Panc1 (cell line): ENCODE results near the gene UNC50. TPM values are rescaled to one million over a fixed set of nuclear protein-coding genes. Genes with fewer than 3 reads are reported as not detected.

Experiments
- ATAC-seq: fragments of 200-7000 bp; cut with Tn5 transposase; 2 replicates; pipeline ENCODE4 v1.9.1; 2020; ENCODE audit warnings: mild to moderate bottlenecking, moderate library complexity
- BruUV-seq: library from RNA; stranded (reverse); fragments of 400-500 nt; replicated peaks from 2 replicates; lab custom pipeline; 2021; lab: Mats Ljungman, UMichigan
- CTCF ChIA-PET: fragments of 300-600 bp; sonication (Branson Sonifier 250); formaldehyde crosslinking; loops from one replicate; lab custom pipeline; 2022; ENCODE audit warnings: antibody characterized with exemption; lab: Charles Lee
- POLR2A ChIA-PET: fragments of 300-600 bp; sonication (Branson Sonifier 250); formaldehyde crosslinking; loops from one replicate; lab custom pipeline; 2022; ENCODE audit warnings: antibody characterized with exemption; lab: Charles Lee
- DNase-seq: peaks from one replicate; pipeline ENCODE4 v3.0.0-alpha.2; 2010; ENCODE audit warnings: low read depth, low spot score
- H3K27ac ChIP-seq: 2 replicates; pipeline ENCODE4 v1.5.1; 2011; ENCODE audit warnings: mild to moderate bottlenecking, low read length, inconsistent platforms
- H3K27me3 ChIP-seq: fragments of 200-500 bp; sonication (Bioruptor generic); 2 replicates; pipeline ENCODE4 v1.6.0; 2014; ENCODE audit warnings: low read length, inconsistent platforms; ENCODE audit not compliant: control insufficient read depth, insufficient read depth
- H3K36me3 ChIP-seq: fragments of 200-500 bp; sonication (Bioruptor generic); 2 replicates; pipeline ENCODE4 v1.5.1; 2014; ENCODE audit warnings: inconsistent platforms, mild to moderate bottlenecking, low read length, moderate library complexity; ENCODE audit not compliant: control insufficient read depth, insufficient read depth
- H3K4me1 ChIP-seq: 2 replicates; pipeline ENCODE4 v1.5.1; 2011; ENCODE audit warnings: inconsistent platforms, mild to moderate bottlenecking, low read length, moderate library complexity; ENCODE audit not compliant: control insufficient read depth, insufficient read depth
- H3K4me3 ChIP-seq, 2 experiments: 2 replicates each; pipeline ENCODE4 v1.5.1; 2011 to 2012; ENCODE audit warnings: low read depth in 2 of 2, low read length in 2 of 2, mild to moderate bottlenecking in 2 of 2, inconsistent platforms in 1 of 2, moderate library complexity in 1 of 2
- H3K9me3 ChIP-seq: fragments of 200-500 bp; sonication (Bioruptor generic); 2 replicates; pipeline ENCODE4 v1.5.1; 2014; ENCODE audit warnings: low read depth, mild to moderate bottlenecking, inconsistent platforms, low read length, moderate library complexity; ENCODE audit not compliant: control insufficient read depth, insufficient read depth
- CTCF ChIP-seq: fragments of 450-650 bp; IDR thresholded peaks from 2 replicates; pipeline ENCODE4 v1.5.1; 2017; ENCODE audit warnings: mild to moderate bottlenecking
- POLR2AphosphoS5 ChIP-seq: IDR thresholded peaks from 2 replicates; pipeline ENCODE4 v1.6.1; 2012; ENCODE audit warnings: mild to moderate bottlenecking, low read depth, low read length, moderate library complexity
- REST ChIP-seq, 2 experiments: IDR thresholded peaks; 2 replicates each; pipeline ENCODE4 v1.6.1; 2011 to 2012; ENCODE audit warnings: low read depth in 2 of 2, control low read depth in 1 of 2, low read length in 1 of 2, mild to moderate bottlenecking in 1 of 2, moderate library complexity in 1 of 2; ENCODE audit not compliant: insufficient read depth in 1 of 2
- SIN3A ChIP-seq: IDR thresholded peaks from 2 replicates; pipeline ENCODE4 v1.6.1; 2012; ENCODE audit warnings: low read depth, mild to moderate bottlenecking, low read length, moderate library complexity, borderline replicate concordance; ENCODE audit not compliant: insufficient read depth
- TCF7L2 ChIP-seq: IDR thresholded peaks from 2 replicates; pipeline ENCODE4 v1.6.1; 2011; ENCODE audit warnings: mild to moderate bottlenecking, low read depth, low read length, inconsistent platforms
- in situ Hi-C: cut with HindIII; loops from 2 replicates; pipeline ENCODE4 v1.10.0; 2016; ENCODE audit warnings: low sequenced_read_pairs, low pct_unique_long_range_greater_than_20kb
- intact Hi-C: fragments of 100-400 bp; cut with micrococcal nuclease; formaldehyde crosslinking; loops from one replicate; pipeline ENCODE4 v1.10.0; 2022; ENCODE audit not compliant: unreplicated experiment
- total RNA-seq: library from RNA; stranded (reverse); gene quantifications from one replicate; pipeline ENCODE4 v1.2.1, GENCODE V29; 2021; ENCODE audit not compliant: unreplicated experiment

Gene UNC50
- total RNA-seq, 1 experiment from 2014 or later, result 43.6 TPM

- TF ChIP-seq REST (IDR thresholded peaks at IDR 0.05; ENCODE audit: insufficient read depth in 1 of 2, low read depth in 2 of 2, low read length in 1 of 2) (no peak), TCF7L2 (no peak), POLR2AphosphoS5 (no peak), CTCF (no peak), SIN3A (no peak)
- POLR2A ChIA-PET, result no interaction called here
- no TSS peak for BruUV-seq
- DNase-seq (no peak), ATAC-seq (no peak)
- H3K36me3 ChIP-seq, result no peaks in the 10 kb centered on the region
- H3K4me3 ChIP-seq, result no peak overlapping the region
- CTCF ChIA-PET, result no interaction called here
- H3K9me3 ChIP-seq, result no peaks in the 10 kb centered on the region
- H3K27me3 ChIP-seq, result no peaks in the 10 kb centered on the region; the same call in 1 of the 2 replicates
- in situ Hi-C loops (no loop called here), intact Hi-C loops (no loop called here)
- no peaks in the 10 kb centered on the region for H3K4me1 ChIP-seq
- no peak overlapping the region for H3K27ac ChIP-seq
These were observed 35.2 kb downstream of the UNC50 start for GRCh38 chr2:98643496-98644100.

GRCh38 chr2:98647636-98648035, 39.2 kb downstream of the UNC50 start:
- Histone ChIP-seq H3K27ac (no peak overlapping the region), H3K4me1 (no peaks in the 10 kb centered on the region), H3K9me3 (no peaks in the 10 kb centered on the region), H3K4me3 (no peak overlapping the region), H3K27me3 (no peaks in the 10 kb centered on the region; the same call in 1 of the 2 replicates), H3K36me3 (no peaks in the 10 kb centered on the region)
- DNase-seq (no peak), ATAC-seq (no peak)
- ChIA-PET CTCF (no interaction called here), POLR2A (no interaction called here)
- in situ Hi-C loops, result no loop called here
- TF ChIP-seq TCF7L2 (no peak), POLR2AphosphoS5 (no peak), CTCF (no peak), SIN3A (no peak), REST (IDR thresholded peaks at IDR 0.05; ENCODE audit: insufficient read depth in 1 of 2, low read depth in 2 of 2, low read length in 1 of 2) (no peak)
- BruUV-seq, result no TSS peak
- intact Hi-C loops, result no loop called here
